Left forelimb (tissue), 1 donor: ENCODE measurements around the gene HTATIP2.
A peak's percentile ranks its signal among the peaks of the same experiment; 100 is the strongest.
"Not testable (repeated sequence)": the region's sequence is repeated elsewhere in the genome, so short reads cannot be mapped to it uniquely, and the experiment has no call there.

Experiments used
- DNase-seq: peaks from one replicate; pipeline ENCODE4 v3.0.0-alpha.2; 2018; ENCODE audit warnings: low spot score

The HTATIP2 gene

DNA sequence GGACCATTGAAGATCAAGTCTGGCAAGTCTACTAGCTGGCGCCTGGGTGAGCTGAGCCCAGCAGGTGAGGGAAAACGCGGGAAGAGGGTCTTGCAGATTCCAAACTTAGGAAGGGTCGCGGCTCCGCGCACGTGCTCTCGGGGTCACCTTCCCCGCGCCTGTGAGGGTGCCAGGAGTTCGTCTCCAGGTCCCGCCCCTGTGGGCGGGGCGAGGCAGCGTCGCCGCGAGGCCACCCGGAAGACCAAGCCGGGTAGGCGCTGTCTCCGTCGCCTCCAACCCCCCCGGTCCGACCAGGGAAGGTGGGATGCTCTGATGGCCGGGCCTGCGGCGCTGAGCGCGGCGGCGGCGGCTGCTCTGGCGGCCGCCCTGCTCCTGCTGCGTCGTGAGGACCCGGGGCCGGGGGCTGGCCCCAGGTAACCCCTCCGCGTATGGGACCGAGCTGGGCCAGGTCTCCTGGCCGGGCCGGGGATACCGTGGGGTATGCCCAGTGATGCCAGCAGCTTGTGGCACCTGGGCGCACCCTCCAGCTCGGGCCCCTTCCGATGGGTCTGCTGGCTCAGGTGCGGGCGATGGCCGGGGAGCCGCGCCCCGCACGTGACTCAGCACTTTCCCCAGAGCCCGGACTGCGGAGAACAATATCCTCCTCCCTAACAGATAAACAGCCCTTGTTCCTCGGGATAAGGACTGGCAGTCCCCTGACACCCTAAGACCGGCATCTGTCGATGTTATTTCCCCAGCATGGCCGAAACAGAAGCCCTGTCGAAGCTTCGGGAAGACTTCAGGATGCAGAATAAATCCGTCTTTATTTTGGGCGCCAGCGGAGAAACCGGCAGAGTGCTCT is at the start of gene HTATIP2:
Gene HTATIP2, plus strand, starts transcription at position 215 of the 841 bp plus-strand sequence. Its CDS starts 524 bp downstream, at position 739.
- no peak for DNase-seq

DNA sequence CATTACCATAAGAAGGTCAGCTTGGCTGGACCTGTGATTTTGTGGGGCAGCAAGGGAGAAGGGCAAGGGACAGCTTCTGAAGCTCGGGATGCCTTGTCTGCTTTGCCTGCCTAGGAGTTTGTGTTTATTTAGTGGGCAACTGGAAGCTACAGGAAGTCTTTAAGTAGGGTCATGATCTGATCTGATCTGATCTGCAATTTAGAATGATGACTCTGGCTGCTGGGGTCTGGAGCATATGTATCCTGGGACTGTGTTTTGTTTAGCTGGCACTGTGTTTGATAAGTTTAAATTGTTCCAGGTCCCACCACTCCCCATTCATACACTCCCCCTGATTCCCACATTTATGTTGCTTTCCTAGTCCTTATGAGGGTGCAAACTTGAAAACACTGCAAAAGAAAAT is 47.7 kb upstream of the HTATIP2 start:
- DNase-seq: no peak

DNA sequence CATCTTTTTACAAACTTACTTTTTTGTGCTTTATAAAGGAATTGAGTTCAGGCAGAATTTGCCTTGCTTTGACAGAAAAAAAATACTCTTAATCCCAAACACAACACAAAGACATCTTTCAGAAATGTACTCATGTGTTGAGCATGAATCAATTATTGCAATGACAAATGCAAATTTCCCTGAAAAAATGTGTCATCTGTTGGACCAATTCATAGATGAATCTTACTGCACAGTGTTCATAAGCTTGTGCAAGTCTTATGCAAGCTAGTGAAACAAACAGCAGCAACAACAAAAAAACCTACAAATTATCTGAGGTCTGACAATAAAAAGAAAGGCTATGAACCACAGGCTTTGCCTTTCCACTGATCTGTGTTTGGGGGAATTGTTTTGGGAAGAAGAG is 42.3 kb upstream of the HTATIP2 start:
- DNase-seq: no peak

DNA sequence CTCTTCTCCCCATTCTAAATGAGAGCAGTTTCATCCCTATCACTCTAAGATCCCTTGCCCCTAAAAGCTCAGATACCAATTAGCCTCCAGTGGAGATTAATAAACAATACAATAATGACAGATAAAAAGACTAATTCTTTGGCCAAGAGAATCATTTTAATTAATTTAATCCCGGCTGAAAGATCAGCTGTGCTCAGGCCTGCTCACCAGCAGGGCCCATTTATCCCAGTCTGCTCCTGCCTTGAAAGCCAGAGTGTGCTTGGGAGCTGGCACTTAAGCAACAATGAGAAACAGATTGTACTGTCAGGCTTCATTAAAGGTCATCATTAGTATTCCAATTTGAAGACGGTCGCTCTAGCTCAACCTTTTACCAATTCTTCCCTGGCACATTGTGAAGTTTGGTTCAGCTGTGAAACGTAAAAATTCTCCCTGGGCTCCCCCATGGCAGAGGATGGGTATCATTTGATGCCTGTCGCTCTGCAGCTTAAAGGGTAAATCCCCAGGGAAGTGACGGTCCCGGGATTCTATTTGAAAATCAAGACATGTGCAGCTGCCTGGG is 36.1 kb upstream of the HTATIP2 start:
- DNase-seq: no peak

DNA sequence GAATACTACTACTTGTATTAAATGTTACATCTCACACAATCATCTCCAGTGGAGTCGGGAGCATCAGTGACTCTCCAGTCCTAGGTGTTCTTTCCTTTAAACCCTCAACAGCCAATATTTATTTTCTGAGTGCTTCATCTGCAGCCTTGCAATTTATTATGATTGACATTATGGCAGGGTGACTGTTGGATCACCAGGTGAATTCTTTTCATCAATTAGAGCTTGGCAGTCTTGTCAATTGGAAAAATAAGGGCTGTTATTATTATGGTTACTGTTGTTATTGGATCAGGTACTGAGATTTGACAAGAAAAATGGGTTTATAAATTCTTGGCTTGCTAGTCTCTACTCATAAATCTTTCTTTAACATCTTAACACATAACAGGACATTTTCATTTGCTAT is 27.5 kb upstream of the HTATIP2 start:
- no peak for DNase-seq

DNA sequence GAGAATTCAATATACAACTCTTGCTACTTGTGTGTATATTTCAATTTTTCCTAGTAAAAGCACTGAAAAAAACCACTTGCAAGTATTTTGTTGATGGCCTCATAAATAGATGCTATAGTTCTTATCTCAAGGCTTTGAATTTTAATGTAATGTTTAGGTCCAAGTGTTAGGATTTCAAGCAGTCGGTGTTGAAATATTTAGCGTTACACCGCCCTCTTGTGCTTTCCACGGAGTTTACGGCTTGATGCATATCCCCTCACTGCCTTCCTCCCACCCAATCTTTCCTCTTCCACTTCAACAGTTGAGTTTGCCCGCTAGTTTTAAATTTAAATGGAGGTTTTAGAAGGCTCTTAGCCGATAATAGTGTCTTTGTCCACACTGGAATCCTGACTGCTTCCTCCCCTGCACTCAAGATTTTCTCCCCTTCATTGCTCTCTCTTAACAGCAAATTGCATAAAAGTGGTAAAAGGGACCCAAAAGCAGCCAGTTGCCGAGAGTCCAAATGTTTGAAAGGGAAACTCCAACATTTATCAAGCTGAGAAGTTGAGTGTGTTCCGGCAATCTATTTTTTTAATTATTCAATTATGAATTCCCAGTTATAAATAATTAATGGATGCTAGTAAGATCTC is 25.9 kb upstream of the HTATIP2 start:
- DNase-seq: no peak

DNA sequence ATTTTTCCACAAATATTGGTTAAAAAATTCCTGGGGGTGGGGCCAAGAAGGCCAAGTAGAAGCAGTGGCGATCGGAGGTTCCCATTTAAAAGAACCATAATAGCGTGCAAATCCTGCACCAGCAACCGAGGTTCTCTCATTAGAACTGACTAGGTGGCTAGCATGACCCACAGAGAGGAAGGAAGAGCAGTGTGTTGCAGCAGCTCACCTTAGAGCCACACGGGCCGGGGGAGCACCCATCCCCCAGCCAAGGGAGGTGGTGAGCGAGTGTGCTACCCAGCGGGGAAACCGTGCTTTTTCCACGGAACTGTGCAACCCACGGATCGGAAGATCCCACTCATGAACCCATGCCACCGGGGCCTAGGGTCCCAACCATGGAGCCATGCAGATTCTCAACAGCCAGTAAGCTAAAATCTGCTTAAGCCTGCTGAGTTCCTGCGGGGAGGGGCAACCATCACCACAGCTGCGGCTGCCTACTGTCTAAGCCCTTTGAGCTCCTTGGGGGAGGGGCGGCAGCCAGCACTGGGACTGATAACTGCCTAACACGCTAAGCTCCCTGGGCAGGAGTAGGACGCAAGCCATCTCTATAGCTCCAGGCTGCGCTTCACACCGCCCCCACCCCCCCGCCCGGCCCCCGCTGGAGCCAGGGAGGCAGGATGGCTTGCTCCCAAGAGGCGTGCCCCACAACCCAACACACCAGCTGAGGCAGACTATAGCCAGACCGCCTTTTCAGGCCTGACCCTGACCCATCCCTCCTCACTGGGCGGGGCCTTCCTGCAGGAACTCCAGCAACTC is 21.0 kb upstream of the HTATIP2 start:
- peak; percentile 71 for DNase-seq

DNA sequence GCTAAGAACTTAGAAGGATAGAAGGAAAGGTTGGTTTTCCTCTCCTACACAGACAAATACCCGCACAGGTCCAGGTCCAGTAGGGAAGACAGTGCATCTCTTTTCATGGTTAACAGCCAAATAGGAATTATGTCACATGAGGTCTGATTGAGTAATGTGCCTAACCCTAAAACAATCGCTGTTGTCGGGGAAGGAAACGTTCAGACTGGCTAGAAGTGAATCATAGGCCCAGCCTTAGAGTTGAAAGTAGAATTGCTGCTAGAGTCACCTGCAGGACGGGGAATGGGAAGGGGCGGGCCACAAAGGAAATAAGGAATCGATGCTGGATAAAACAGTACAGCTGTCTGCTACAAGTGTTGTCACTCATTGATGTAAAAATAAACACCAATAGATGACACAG is 12.4 kb upstream of the HTATIP2 start:
- no peak for DNase-seq

DNA sequence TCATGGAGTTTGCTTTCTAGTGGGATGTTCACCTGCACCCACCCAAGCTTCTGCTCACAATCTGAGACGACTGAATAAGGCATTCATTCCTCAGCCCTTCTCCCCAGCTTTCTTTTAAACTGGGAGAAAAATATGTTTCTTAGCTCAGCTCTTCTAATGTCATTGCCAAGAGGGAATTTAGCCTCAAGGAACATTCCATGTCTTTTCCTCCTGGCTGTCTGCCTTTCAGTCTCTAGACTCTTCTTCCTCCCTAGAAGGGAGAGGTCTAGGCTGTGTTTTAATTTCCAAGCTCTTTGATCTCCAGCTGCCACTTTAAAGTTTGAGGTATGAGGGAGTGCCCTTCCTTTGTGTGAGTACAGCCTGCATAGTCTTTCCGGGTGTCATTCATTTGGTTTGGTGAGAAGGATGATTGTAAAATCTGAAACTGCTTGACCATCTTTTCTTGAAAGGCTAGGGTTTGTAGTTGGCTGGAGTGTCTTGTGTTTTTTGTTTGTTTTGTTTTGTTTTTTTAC is 11.7 kb upstream of the HTATIP2 start:
- DNase-seq: no peak

DNA sequence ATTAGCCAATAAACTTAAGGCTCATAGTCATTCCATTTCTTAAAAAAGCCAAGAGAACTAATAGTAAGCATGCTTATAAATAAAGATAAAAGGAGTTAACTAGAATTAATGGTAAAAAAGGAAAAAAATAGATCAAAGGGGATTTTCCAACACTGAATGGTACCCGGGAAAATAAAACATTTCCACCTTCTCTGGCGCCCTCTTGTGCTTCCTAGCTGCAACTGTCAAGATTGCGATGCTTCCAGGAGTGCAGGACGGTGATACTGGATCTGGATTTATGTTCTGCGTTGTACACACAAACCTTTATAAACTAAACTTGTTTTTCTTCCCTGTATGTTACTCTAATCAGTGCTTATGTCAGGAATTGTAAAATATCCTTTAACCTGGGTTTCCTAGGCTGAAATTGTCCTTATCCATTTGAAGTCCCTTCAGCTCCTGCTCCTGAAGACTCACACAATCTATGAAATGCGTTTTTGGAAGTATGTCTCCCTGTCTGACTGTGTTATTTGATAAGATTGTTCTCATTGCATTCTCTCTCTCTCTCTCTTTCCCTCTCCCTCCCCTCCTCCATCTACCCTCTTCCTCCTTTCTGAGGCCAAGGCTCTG is 9.6 kb upstream of the HTATIP2 start:
- DNase-seq: no peak

DNA sequence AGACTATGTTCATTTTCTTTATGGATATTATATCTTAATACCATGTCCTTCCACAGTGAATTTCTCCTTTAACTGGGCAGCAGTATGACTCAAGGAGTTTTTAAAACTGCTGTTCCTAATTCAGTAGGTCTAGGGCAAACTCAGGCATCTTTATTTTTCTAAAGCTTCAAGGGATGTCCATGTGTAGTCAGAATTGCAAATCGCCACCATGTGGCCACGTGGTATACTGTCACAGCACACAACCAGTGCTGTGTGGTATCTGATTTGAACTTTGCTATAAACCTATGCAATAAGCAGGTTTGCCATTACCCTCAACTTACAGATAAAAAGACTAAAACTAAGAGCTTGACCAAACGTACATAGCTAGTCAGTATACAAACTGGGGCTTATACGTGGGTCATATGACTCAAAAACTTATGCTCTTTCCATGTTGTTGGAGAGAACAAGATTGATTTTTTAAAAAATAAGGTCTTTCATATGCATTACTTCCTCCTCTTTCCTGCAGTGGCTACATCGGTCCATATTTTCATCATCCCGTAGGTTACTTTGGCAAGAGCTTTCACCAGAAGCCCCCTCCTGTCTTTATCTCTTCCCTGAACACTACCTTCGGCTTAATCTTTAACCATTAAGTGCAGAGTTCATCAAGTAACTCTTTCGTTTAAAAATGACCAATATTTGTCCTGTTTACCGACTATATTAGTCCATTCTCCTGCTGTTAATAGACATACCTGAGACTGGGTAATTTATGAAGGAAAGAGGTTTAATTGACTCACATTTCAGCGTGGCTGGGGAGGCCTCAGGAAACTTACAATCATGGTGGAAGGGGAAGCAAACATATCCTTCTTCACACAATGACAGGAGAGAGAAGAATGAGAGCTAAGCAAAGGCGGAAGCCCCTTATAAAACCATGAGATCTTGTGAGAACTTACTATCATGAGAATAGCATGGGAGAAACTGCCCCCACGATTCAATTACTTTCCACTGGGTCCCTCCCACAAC is 8.0 kb upstream of the HTATIP2 start:
- no peak for DNase-seq

DNA sequence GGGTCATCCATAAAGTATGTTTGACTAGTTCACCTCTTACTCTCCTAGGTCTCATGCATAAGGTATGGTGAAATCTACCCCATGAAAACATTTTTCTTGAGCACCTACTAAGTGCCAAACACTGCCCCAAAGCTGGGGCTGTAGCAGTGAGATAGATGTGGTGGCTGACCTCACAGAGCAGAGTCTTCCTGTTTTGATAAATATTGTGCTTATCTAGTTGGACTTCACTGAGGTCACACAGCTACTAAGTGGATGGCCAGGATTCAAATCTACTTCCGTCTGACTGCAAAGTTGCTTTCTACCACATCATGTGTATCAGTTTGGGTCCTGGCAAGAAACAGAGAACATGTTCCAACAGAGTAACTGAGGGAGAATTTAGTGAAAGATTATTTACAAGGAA is 6.4 kb upstream of the HTATIP2 start:
- DNase-seq: no peak

DNA sequence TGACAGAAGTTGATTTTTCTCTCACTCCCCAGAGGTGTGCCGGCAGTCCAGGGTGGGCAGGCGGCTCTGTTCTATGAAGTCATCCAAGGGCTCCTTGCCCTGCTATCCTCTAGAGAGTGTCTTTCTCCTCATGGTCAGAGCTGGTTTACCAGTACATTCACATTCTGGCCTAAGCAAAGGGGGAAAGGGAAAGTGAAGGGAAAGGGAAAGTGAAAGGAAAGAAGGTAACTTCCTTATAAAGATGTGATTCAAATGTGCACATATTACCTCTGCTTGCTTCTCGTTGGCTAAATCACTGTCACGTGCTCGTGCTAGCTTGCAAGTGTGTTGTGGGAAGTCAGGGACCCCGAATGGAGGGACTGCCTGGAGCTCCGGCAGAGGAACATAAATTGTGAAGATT is 2.9 kb upstream of the HTATIP2 start:
- no peak for DNase-seq

DNA sequence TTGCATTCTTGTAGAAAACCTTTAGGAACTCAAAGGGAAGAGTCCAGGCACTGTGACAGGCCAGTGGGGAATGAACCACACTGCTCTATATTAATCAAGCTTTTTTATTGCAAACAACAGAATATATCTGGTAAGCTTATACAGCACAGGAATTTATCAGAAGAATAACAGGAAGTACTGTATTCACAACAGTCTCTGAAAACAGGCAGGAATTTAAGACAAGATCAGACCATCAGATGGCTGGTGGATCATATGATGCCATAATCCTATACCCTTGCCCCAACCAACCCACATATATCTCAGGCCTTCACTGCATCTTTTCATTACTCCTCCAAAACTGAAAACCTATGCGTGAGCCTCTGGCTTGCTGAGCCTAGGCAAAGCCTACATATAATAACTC is 1.0 kb upstream of the HTATIP2 start:
- DNase-seq: no peak

DNA sequence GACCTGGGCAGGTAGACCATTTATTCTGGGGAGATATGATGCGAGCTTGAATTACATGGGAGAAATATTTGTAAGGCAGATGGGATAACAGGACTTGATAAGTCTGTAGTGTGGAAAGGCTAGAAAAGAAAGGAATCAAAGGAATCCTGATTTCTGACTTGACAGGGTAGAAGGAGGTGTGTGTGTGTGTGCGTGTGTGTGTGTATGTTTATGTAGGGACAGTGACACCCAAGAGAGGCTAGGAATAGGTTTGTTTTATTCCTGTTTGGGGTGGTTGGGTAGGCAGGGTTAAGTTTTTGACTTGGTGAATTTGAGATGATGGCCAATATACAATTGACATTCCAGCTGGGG is 390 bp upstream of the HTATIP2 start:
- no peak for DNase-seq

DNA sequence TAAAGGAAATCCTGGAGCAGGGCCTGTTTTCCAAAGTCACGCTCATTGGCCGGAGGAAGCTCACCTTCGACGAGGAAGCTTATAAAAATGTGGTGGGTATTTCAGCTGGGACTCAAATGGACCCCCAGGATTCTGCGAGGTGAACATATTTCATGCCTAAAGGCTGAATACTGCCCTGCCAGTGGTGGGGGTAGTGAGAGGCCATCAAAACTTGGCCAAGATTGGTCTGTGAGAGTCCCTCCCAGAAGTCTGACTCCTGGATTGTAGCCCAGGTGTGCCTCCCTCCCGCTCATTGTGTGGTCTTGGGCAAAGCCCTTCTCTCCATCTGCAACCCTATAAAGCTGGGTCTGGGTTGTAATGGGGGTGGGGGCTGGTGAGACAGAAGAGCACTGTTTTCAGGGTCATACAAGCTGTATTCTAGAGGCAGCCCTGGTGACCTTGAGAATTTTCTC is 853 bp downstream of the HTATIP2 start:
- DNase-seq: no peak

DNA sequence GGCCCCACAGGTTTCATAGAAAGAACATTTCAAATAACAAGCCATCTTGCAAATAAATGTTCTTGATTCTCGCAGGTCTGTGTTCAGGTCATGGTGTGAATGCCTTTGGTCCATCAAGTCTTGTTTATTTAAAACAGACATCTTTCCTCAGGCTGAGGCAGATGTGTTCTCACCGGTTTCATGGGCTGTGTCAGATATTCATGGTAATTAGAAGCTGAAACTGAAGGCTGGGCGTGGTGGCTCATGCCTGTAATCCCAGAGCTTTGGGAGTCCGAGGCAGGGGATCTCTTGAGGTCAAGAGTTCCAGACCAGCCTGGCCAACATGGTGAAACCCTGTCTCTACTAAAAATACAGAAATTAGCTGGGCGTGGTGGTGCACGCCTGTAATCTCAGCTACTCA is 2.0 kb downstream of the HTATIP2 start:
- not testable (repeated sequence) for DNase-seq

DNA sequence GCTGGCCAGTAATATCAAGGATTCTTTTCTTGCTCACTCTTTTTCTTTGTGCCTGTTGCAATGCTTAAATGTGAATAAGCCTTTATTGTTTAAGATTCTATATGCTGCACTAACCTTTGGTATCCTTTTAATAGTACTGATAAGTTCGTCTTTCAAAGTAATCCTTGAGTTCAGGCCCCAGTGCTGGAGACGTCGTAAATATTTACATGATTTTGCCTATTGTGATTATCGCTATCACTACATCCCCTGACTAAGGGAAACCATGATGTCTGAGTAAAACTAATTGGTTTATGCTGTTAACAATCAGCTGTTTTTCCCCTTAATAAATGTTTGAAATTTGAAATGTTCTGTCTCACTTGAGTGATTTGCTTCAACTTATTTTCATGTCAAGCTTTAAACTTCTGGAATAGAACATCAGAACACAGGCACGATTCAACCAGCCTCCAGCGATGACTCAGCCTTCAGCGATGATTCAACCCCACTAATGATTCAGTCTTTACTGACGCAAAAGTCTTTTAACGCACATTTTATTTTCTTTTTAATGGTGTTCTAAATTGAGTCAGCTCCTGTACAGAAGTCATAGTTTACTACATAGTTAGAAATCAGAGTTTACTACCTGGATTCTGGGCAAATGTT is 3.9 kb downstream of the HTATIP2 start:
- DNase-seq: no peak

DNA sequence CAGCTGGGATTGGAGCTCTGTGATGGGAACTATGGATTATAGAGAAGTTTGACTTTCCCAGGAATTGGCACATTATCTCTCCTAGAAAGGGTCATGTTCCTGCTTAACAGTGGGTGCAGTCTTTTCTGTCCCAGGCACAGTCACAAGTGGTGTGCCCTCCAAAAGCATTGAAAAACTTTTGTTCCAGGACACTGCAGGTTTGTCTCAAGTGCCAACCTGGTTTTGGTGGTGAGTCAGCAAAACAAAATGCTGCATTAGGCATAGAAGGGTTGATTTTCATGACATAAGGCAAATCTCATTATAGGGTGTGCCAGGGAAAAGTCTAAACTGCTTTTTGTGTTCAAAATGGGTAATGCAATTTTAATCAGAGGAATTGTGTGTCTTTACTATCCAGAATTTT is 4.9 kb downstream of the HTATIP2 start:
- no peak for DNase-seq

DNA sequence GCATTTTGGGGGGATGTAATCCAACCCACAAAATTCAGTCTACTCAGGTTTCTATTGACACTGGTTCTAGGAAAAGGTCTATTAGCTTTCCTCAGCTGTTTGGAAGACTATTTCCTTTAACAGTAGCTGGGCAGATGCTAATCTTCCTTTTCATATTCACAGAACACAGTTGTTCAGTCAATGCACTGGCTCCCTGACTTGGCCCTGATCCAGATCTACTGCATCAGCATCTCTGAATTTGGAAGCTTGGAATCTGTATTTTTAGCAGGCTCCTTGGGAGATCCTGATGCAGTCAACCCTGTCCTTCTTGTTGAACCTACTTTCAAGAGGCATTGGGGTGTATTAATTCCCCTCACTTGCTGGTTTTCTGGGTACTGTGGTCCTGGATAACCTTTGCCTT is 6.3 kb downstream of the HTATIP2 start:
- DNase-seq: no peak
